ENCODE results near the gene GATAD2B.

GRCh38 chr1:153906396-153906795, 16.4 kb downstream of the GATAD2B start:
- TF ChIP-seq CTCF (IDR thresholded peaks at IDR 0.05; ENCODE audit: low read length): no peak
- TF ChIP-seq EZH2 (IDR thresholded peaks at IDR 0.05; ENCODE audit: borderline replicate concordance, low read length): no peak

All from OCI-LY1 (cell line).